IMR-90 (cell line): ENCODE results near the gene BCAP31. TPM values are rescaled to one million over a fixed set of nuclear protein-coding genes. Genes with fewer than 3 reads are reported as not detected.

Source experiments
- ATAC-seq: fragments of 200-7000 bp; cut with Tn5 transposase; 2 replicates; pipeline ENCODE4 v1.9.1; 2020; ENCODE audit warnings: low read depth, mild to moderate bottlenecking, moderate library complexity
- BruUV-seq: library from RNA; stranded (reverse); fragments of 400-500 nt; replicated peaks from 2 replicates; lab custom pipeline; 2021; lab: Mats Ljungman, UMichigan
- CTCF ChIA-PET: fragments of 300-600 bp; formaldehyde crosslinking; extraction: SDS; loops from one replicate; lab custom pipeline; 2021; ENCODE audit warnings: antibody characterized with exemption; lab: Yijun Ruan, JAX
- POLR2A ChIA-PET: fragments of 300-600 bp; sonication (Branson Sonifier 250); formaldehyde crosslinking; loops from one replicate; lab custom pipeline; 2022; ENCODE audit warnings: antibody characterized with exemption; ENCODE audit not compliant: unreplicated experiment; lab: Charles Lee
- DNase-seq: peaks from one replicate; pipeline ENCODE4 v3.0.0; 2013
- H2AFZ ChIP-seq: replicated peaks from 2 replicates; pipeline ENCODE3; 2013; ENCODE audit warnings: low read length, mild to moderate bottlenecking; ENCODE audit not compliant: poor library complexity
- H2AK5ac ChIP-seq: 2 replicates; pipeline ENCODE4 v1.6.1; 2013; ENCODE audit warnings: low read depth, low read length, inconsistent platforms
- H2AK9ac ChIP-seq: replicated peaks from 2 replicates; pipeline ENCODE3; 2013; ENCODE audit warnings: mild to moderate bottlenecking, low read depth, low read length, moderate library complexity; ENCODE audit not compliant: poor library complexity
- H2BK120ac ChIP-seq: 2 replicates; pipeline ENCODE4 v1.6.1; 2013; ENCODE audit warnings: low read depth, low read length, inconsistent platforms
- H2BK15ac ChIP-seq: 3 replicates; pipeline ENCODE4 v1.6.1; 2013; ENCODE audit warnings: low read depth, low read length, inconsistent platforms
- H2BK20ac ChIP-seq: 2 replicates; pipeline ENCODE4 v1.6.1; 2013; ENCODE audit warnings: low read depth, mild to moderate bottlenecking, inconsistent platforms, low read length, moderate library complexity
- H2BK5ac ChIP-seq: 2 replicates; pipeline ENCODE4 v1.6.1; 2013; ENCODE audit warnings: mild to moderate bottlenecking, low read depth, low read length, inconsistent platforms; ENCODE audit not compliant: poor library complexity, severe bottlenecking
- H3K14ac ChIP-seq: replicated peaks from 2 replicates; pipeline ENCODE4 v1.6.1; 2013; ENCODE audit warnings: low read depth, low read length, inconsistent platforms
- H3K18ac ChIP-seq: 2 replicates; pipeline ENCODE4 v1.6.1; 2013; ENCODE audit warnings: low read depth, low read length, control low read depth
- H3K23ac ChIP-seq: 2 replicates; pipeline ENCODE4 v1.6.1; 2013; ENCODE audit warnings: low read depth, low read length, inconsistent platforms
- H3K27ac ChIP-seq: 2 replicates; pipeline ENCODE4 v1.5.1; 2013; ENCODE audit warnings: mild to moderate bottlenecking, control low read depth, low read length; ENCODE audit not compliant: insufficient read depth
- H3K27me3 ChIP-seq: 2 replicates; pipeline ENCODE4 v1.6.1; 2013; ENCODE audit warnings: low read length; ENCODE audit not compliant: control insufficient read depth, insufficient read depth
- H3K36me3 ChIP-seq: 2 replicates; pipeline ENCODE4 v1.6.1; 2013; ENCODE audit warnings: low read length, mixed read lengths; ENCODE audit not compliant: control insufficient read depth, insufficient read depth
- H3K4ac ChIP-seq: 2 replicates; pipeline ENCODE4 v1.6.1; 2013; ENCODE audit warnings: low read depth, low read length, inconsistent platforms
- H3K4me1 ChIP-seq: 2 replicates; pipeline ENCODE4 v1.6.1; 2013; ENCODE audit warnings: low read length, mixed read lengths; ENCODE audit not compliant: control insufficient read depth, insufficient read depth
- H3K4me2 ChIP-seq: 2 replicates; pipeline ENCODE4 v1.6.1; 2013; ENCODE audit warnings: low read depth, mild to moderate bottlenecking, control low read depth, low read length, moderate library complexity
- H3K4me3 ChIP-seq: 2 replicates; pipeline ENCODE4 v1.5.1; 2013; ENCODE audit warnings: low read depth, mild to moderate bottlenecking, control low read depth, low read length, moderate library complexity; ENCODE audit not compliant: insufficient read depth
- H3K56ac ChIP-seq: 2 replicates; pipeline ENCODE4 v1.6.1; 2013; ENCODE audit warnings: low read length, inconsistent platforms; ENCODE audit not compliant: insufficient read depth; ENCODE audit errors: extremely low read depth
- H3K79me1 ChIP-seq, 2 experiments: 2 replicates each; pipeline ENCODE4 v1.6.1; 2013; ENCODE audit warnings: low read length in 2 of 2, inconsistent platforms in 1 of 2, low read depth in 1 of 2
- H3K9ac ChIP-seq: 2 replicates; pipeline ENCODE4 v1.6.1; 2013; ENCODE audit warnings: low read depth, low read length, control low read depth
- H3K9me1 ChIP-seq: 2 replicates; pipeline ENCODE4 v1.6.1; 2013; ENCODE audit warnings: low read length, inconsistent platforms; ENCODE audit not compliant: insufficient read depth
- H3K9me3 ChIP-seq: 2 replicates; pipeline ENCODE4 v1.6.1; 2013; ENCODE audit warnings: low read length; ENCODE audit not compliant: control insufficient read depth, insufficient read depth
- H4K20me1 ChIP-seq: 2 replicates; pipeline ENCODE4 v1.6.1; 2013; ENCODE audit warnings: low read length, inconsistent platforms; ENCODE audit not compliant: insufficient read depth
- H4K5ac ChIP-seq: 2 replicates; pipeline ENCODE4 v1.6.1; 2013; ENCODE audit warnings: mild to moderate bottlenecking, low read depth, low read length, control low read depth
- H4K8ac ChIP-seq, 2 experiments: 2 replicates each; pipeline ENCODE4 v1.6.1; 2013; ENCODE audit warnings: low read depth in 2 of 2, low read length in 2 of 2, control low read depth in 1 of 2, inconsistent platforms in 1 of 2
- H4K91ac ChIP-seq: 2 replicates; pipeline ENCODE4 v1.6.1; 2013; ENCODE audit warnings: low read depth, low read length, inconsistent platforms; ENCODE audit not compliant: insufficient read depth
- BHLHE40 ChIP-seq: fragments of 150-350 bp; IDR thresholded peaks from 2 replicates; pipeline ENCODE4 v1.6.1; 2016; ENCODE audit warnings: mild to moderate bottlenecking, low read depth, low read length
- CHD1 ChIP-seq: IDR thresholded peaks from 2 replicates; pipeline ENCODE4 v1.6.1; 2012; ENCODE audit warnings: low read depth, low read length, improper control_type of control experiment
- CTCF ChIP-seq: conservative IDR thresholded peaks from 2 replicates; pipeline ENCODE4 v1.5.1; 2012; ENCODE audit warnings: mild to moderate bottlenecking, low read depth, low read length, improper control_type of control experiment
- ELK1 ChIP-seq: fragments of 150-350 bp; IDR thresholded peaks from 2 replicates; pipeline ENCODE4 v1.6.1; 2016; ENCODE audit warnings: low read depth, mild to moderate bottlenecking, low read length, moderate library complexity, borderline replicate concordance
- MAFK ChIP-seq: IDR thresholded peaks from 2 replicates; pipeline ENCODE4 v1.6.1; 2012; ENCODE audit warnings: low read depth, low read length, improper control_type of control experiment
- MAZ ChIP-seq: IDR thresholded peaks from 2 replicates; pipeline ENCODE4 v1.6.1; 2012; ENCODE audit warnings: low read depth, mild to moderate bottlenecking, low read length, improper control_type of control experiment, moderate library complexity, borderline replicate concordance
- NFE2L2 ChIP-seq: fragments of 150-350 bp; IDR thresholded peaks from 2 replicates; pipeline ENCODE4 v1.6.1; 2016; ENCODE audit warnings: low read depth, mild to moderate bottlenecking, low read length
- RCOR1 ChIP-seq: IDR thresholded peaks from 2 replicates; pipeline ENCODE4 v1.6.1; 2012; ENCODE audit warnings: mild to moderate bottlenecking, low read length, improper control_type of control experiment; ENCODE audit not compliant: insufficient replicate concordance
- RFX5 ChIP-seq: IDR thresholded peaks from 2 replicates; pipeline ENCODE4 v1.8.0; 2012; ENCODE audit warnings: low read depth, mild to moderate bottlenecking, low read length, moderate library complexity
- SMC3 ChIP-seq: fragments of 150-350 bp; IDR thresholded peaks from 2 replicates; pipeline ENCODE4 v1.6.1; 2016; ENCODE audit warnings: low read depth, mild to moderate bottlenecking, antibody characterized with exemption, low read length, moderate library complexity
- USF2 ChIP-seq: fragments of 150-350 bp; IDR thresholded peaks from 2 replicates; pipeline ENCODE4 v1.6.1; 2017; ENCODE audit warnings: mild to moderate bottlenecking, antibody characterized with exemption, low read length, low read depth
- WGBS, 2 experiments: methylation state at CpG; one replicate each; pipeline versions ENCODE4 v1.1.5 to v1.1.7; 2013; ENCODE audit warnings: missing lambda C conversion rate in 2 of 2; ENCODE audit not compliant: insufficient read length in 1 of 2; ENCODE audit errors: extremely low coverage in 2 of 2; 5-methylcytosine and 5-hydroxymethylcytosine counted together
- dilution Hi-C: fragments of 300-500 bp; cut with HindIII; formaldehyde crosslinking; loops from one replicate; pipeline ENCODE4 v1.14.3; 2018; ENCODE audit warnings: low sequenced_read_pairs; ENCODE audit not compliant: unreplicated experiment
- in situ Hi-C: fragments of 300-500 bp; cut with MboI; formaldehyde crosslinking; loops from 3 replicates; pipeline ENCODE4 v1.14.3; 2019; ENCODE audit warnings: low sequenced_read_pairs, inconsistent platforms, mixed read lengths
- intact Hi-C: fragments of 100-400 bp; cut with micrococcal nuclease; formaldehyde crosslinking; loops from 2 replicates; pipeline ENCODE4 v1.10.0; 2022
- polyA plus RNA-seq, 3 experiments: library from polyadenylated mRNA; depleted of rRNA; stranded (reverse); fragments of >200 nt; gene quantifications; 2 replicates each; pipeline ENCODE4 v1.2.3, GENCODE V29; 2012; ENCODE audit warnings: low replicate concordance in 1 of 3
- total RNA-seq: library from RNA; depleted of rRNA; stranded (reverse); fragments of >200 nt; gene quantifications from 2 replicates; pipeline ENCODE4 v1.2.3, GENCODE V29; 2012

The BCAP31 gene
- total and polyA plus RNA-seq, 2 of the 4 experiments (the other 2 are of a cell fraction), result 125 to 244 TPM

- DNase-seq (no peak), ATAC-seq (no peak)
- H2AK9ac ChIP-seq, result no peak overlapping the region
- H3K9me1 ChIP-seq, result no peaks in the 10 kb centered on the region
- H4K91ac ChIP-seq, result no peak overlapping the region
- no peak for TF ChIP-seq BHLHE40
- no peak for TF ChIP-seq SMC3
- TF ChIP-seq MAFK, result no peak
- no peak for TF ChIP-seq CHD1
- TF ChIP-seq MAZ, result no peak
- TF ChIP-seq NFE2L2, result no peak
- TF ChIP-seq ELK1, result no peak
- no peak for TF ChIP-seq RFX5
- no peak for TF ChIP-seq USF2
- no peak for TF ChIP-seq CTCF
- no peak for TF ChIP-seq RCOR1
- no peak overlapping the region for H3K4me2 ChIP-seq
- peaks cover 6% of the 10 kb centered on the region; the same call in 1 of the 2 replicates for H3K36me3 ChIP-seq
- H3K56ac ChIP-seq, result no peak overlapping the region
- no peaks in the 10 kb centered on the region for H3K4me1 ChIP-seq
- CTCF ChIA-PET, result no interaction called here
- no peak overlapping the region for H2AK5ac ChIP-seq
- H3K4ac ChIP-seq, result no peak overlapping the region
- H3K9ac ChIP-seq, result no peak overlapping the region
- no peaks in the 10 kb centered on the region for H4K20me1 ChIP-seq
- no peaks in the 10 kb centered on the region for H3K79me1 ChIP-seq
- POLR2A ChIA-PET, result no interaction called here
- no peak overlapping the region for H3K4me3 ChIP-seq
- H4K5ac ChIP-seq, result no peak overlapping the region
- TSS peak; percentile 68 for BruUV-seq
- no peak overlapping the region for H4K8ac ChIP-seq
- H3K14ac ChIP-seq, result no peak overlapping the region
- intact Hi-C loops (no loop called here), in situ Hi-C loops (no loop called here), dilution Hi-C loops (no loop called here)
- no peak overlapping the region for H2BK120ac ChIP-seq
- no peak overlapping the region for H2BK15ac ChIP-seq
- H2AFZ ChIP-seq, result no peak overlapping the region
- WGBS, 2 experiments, result 77% methylated on average over 5 of the region's 15 CpGs; no CpG with 5 or more reads in 1 of the 2 experiments
- no peaks in the 10 kb centered on the region for H3K27me3 ChIP-seq
- no peak overlapping the region for H2BK20ac ChIP-seq
- no peak overlapping the region for H3K18ac ChIP-seq
- H3K23ac ChIP-seq, result no peak overlapping the region
- H3K27ac ChIP-seq, result no peak overlapping the region
- H3K9me3 ChIP-seq, result no peaks in the 10 kb centered on the region
- H2BK5ac ChIP-seq, result no peak overlapping the region
These were observed 28.1 kb downstream of the BCAP31 start for GRCh38 chrX:153696100-153696499.
